ENCODE data around the gene RBP5. TPM values are rescaled to one million over a fixed set of nuclear protein-coding genes. Genes with fewer than 3 reads are reported as not detected.

RBP5 gene, protein sequence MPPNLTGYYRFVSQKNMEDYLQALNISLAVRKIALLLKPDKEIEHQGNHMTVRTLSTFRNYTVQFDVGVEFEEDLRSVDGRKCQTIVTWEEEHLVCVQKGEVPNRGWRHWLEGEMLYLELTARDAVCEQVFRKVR
- total RNA-seq = 1 to 10 TPM; 5.1 to 5.7 TPM
- long read RNA-seq, donor 1, partial matches to known transcripts = 0 of 1 reads
- long read RNA-seq, donor 1, other reads (novel, unspliced or antisense) = 1 of 1 reads
- long read RNA-seq, donor 2, partial matches to known transcripts = 0 of 2 reads
- long read RNA-seq, donor 2, other reads (novel, unspliced or antisense) = 1 of 2 reads

DNA sequence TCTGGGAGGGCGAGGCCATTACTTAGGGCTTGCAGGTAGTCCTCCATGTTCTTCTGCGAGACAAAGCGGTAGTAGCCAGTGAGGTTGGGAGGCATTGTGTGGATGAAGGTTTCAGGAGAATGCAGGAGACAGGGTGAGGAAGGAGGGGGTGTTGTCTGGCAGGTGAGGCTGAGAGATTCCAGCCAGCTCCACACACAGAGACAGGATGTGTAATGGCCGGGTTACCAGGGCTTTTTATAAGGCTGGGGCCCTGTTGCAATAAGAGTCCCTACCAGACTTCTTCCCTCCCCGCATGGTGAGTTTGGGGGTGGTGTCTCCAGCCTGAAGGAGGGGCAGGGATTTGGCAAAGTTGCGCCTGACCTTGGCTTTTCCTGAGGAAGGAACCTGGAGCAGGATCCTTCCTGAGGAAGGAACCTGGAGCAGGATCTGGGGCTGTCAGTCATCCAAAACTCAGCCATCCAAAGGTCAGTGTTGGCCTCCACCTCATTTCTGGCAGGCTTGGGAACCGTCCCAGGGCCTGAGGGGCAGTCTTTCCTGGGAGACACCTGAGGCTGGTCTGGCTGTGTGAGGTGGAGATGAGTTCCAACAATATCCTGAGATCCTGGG lies at the start of gene RBP5:
RBP5 (minus strand) TSS at position 209 of the 606 bp plus-strand sequence; CDS start at position 95, 114 bp downstream.
- intact Hi-C loops (cut with DNase I) = no loop called here
- no peak for DNase-seq (ENCODE audit: low spot score)

DNA sequence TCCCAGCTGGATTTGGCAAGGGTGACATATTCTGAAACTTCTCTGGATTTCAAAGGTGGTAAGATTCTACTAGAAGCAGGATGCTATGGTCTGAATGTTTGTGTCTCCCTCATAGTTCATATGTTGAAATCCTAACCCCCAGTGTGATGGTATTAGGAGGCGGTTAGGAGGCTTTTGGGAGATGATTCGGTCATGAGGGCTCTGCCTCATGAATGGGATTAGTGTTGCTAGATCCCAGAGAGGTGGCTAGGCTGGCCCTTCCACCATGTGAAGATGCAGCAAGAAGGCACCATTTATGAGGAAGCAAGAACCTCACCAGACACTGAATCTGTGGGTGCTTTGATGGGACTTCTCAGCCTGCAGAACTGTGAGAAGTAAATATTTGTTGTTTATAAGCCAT lies 49.8 kb upstream of the RBP5 start:
- intact Hi-C loops (cut with DNase I) = no loop called here

DNA sequence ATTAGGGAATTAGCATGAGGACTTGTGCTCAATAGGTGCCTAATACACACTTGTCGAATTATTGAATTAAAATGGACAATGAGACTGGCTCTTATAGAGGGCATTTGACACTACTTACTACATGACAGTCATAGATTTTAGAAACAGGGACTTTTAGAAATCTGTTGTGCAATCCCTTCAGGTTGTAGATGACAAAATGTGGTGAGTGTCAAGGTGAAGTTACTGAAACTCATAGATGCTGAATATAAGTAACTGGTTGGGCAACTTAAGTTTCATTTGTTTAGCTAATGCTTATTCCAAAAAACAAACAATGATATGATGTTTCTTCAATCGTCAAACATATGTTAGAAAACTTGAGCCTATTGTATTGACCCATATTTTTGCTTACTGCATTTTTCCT lies 47.9 kb upstream of the RBP5 start:
- no peak for DNase-seq (ENCODE audit: low spot score)
- intact Hi-C loops (cut with DNase I) = no loop called here

More for the DNA sequence above, 49.8 kb upstream of the RBP5 start:
- no peak for DNase-seq (ENCODE audit: low spot score)

DNA sequence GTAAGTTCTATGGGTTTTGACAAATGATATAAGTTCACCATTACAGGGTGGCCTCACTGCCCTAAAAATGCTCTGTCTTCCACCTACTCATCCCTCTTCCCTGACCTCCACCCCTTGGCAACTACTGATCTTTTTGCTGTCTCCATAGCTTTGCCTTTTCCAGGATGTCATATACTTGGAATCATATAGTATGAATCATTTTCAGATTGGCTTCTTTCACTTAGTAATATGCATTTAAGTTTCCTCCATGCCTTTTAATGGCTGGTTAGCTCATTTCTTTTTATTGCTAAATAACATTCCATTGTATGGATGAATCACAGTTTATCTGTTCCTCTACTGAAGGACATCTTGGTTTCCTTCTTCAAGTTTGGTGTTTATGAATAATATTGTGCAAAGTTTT lies 46.8 kb upstream of the RBP5 start:
- intact Hi-C loops (cut with DNase I) = no loop called here
- DNase-seq (ENCODE audit: low spot score) = no peak

DNA sequence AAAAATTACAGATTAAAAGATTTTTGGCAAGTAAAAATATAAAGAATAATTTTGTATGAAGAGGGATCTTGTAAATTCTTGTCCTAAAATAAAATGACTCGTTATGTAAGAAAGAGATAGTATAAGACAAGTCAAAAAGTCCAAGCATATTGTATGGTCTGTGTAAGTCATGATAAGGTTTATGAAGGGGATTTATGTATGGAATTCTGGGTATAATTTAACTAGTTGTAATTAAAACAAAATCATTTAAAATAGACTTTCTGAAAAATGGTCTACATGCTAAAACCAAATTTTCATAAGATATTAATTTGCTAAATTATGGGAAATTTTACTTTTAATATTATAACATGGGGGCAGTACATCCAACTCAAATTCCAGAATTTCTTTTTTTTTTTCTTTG lies 43.2 kb upstream of the RBP5 start:
- DNase-seq (ENCODE audit: low spot score) = no peak
- intact Hi-C loops (cut with DNase I) = no loop called here

DNA sequence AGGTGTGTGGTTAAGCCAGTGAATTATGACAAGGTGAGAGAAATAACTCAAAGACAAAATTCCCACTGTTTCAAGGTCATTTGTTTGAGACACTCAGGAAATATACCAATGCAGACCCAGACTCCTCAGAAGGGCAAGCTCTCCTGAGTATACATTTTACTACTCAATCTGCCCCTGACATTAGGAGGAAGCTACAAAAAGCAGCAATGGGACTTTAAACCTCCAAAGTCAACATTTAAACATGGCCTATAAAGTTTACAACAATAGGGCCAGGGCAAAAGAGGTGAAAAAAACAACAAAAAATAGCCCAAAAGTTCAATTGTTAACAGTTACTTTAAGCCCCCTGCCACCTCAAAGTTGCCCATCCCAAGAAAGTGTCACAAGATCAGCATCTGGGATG lies 41.3 kb upstream of the RBP5 start:
- intact Hi-C loops (cut with DNase I) = no loop called here
- no peak for DNase-seq (ENCODE audit: low spot score)

DNA sequence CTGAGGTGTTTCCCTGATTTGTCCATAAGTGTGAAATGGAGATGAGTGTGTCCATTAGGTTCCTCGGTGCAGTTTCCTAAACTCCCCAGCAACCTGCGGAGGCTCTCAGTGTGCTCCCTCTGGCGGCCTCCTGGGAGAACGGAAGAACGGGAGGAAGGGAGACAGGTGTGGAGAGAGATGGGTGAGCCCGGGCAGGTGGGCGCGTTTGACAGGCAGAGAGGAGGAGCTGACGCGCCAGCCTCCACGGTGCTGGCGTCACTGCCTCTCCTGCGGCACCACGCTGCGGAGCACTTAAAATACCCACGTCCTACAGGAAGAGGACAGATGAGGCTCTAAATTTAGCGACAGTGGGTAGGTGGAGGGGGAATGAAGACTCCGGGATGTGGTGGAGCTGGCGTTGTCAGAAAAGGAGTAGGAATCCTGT lies 34.0 kb upstream of the RBP5 start:
- DNase-seq (ENCODE audit: low spot score) = no peak
- intact Hi-C loops (cut with DNase I) = no loop called here

DNA sequence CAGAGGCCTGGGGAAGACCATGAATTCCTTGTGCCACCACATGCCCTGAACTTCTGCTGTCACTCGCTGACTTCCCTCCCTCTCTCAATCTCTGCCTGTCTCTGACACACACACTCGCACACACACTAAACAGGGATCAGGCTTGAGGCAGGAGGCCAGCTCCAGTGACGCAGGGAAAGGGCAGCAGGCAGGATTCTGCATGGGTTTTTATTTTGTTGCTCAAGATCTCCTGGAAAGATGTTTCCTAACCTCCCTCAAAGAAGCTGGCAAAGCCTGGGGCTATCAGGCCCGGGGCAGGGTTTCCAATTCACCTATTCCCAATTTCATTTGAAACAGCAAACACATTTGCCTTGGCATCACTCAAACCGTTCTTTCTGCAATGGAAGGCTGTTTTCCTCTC lies 33.1 kb upstream of the RBP5 start:
- intact Hi-C loops (cut with DNase I) = no loop called here

DNA sequence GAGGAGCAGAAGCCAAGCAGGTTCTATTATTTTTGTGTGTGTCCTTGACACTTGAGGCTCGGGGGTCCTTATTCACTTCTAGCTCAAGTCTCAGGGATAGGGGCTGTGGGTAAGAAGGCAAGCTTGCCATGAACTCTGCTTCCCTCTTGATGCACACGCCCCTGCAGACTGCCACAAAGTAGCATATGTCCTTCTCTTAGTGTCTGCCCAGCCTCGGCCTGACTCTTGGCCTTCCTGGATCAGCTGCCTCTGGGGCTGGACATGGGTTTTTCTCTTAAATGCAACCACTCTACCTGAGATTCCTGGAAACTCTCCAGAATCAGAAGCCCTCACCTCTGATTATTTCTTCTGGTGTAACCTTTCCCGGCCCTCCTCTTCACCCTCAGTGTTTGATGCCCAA lies 32.6 kb upstream of the RBP5 start:
- intact Hi-C loops (cut with DNase I) = no loop called here
- DNase-seq (ENCODE audit: low spot score) = no peak

More for the DNA sequence above, 33.1 kb upstream of the RBP5 start:
- no peak for DNase-seq (ENCODE audit: low spot score)

DNA sequence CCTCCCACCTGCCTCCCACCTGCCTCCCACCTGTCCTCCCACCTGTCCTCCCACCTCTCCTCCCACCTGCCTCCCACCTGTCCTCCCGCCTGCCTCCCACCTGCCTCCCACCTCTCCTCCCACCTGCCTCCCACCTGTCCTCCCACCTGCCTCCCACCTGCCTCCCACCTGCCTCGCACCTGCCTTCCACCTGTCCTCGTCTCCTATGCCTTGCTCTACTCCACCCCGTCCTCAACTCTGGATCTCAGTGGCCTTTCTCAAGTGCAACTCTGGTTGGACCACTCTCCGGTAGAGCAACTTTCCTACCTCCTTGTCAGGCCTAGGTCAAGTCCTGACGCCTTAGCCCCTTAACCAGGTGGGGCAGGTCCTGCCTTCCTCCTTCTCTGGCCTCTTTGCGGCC lies 31.5 kb upstream of the RBP5 start:
- no peak for DNase-seq (ENCODE audit: low spot score)
- intact Hi-C loops (cut with DNase I) = no loop called here

DNA sequence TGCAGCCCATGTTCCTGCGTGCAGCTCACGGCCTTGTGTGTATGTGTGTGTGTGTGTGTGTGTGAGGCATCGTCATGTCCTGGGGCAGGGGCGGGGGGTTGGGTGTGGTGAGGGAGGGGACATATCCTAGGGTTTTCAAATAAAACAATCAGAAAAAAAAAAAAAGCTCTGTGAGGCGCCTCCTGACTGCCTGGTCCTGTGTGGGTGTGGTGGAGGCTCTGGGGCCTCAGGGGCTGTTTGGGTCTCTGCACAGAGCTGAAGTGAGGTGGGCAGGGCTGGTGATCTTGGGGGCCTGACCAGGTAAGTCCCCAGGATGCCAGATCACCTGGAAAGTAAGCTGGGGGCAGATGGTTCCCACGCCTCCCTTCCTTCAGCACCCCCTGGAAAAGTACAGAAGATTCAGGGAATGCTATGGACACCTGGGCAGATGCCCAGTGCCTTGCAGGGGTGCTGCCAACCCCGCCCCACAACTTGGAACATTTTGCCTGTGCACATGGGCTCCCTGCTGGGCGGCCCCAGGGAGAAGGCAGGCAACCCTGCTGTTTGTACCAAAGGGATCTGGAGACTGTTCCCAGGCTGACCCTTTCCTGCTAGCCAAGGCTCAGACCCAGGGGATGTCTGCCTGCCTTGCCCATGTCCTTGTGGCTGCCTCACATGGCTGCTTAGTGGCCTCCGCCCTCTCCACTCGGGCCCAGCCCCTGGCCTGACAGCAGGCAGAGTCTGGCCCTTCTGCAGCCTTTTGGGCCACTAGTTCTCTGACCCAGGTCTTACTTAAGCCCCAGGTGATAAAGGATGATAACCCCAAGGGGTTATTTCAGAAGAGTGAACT lies 30.3 kb upstream of the RBP5 start:
- no peak for DNase-seq (ENCODE audit: low spot score)
- intact Hi-C loops (cut with DNase I) = no loop called here

DNA sequence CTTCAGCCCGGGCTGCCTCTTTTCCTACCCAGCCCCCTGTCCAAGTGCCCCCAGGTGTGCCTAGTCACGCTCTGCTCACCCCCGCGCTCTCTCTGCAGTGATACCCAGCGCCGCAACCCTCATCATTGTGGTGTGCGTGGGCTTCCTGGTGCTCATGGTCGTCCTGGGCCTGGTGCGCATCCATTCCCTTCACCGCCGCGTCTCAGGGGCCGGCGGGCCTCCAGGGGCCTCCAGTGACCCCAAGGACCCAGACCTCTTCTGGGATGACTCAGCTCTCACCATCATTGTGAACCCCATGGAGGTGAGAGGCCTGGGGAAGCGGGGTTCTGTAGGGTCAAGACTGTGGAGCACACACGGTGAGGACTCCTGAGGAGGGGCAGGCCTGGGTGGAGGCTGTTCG lies 28.7 kb upstream of the RBP5 start:
- no peak for DNase-seq (ENCODE audit: low spot score)
- intact Hi-C loops (cut with DNase I) = no loop called here

DNA sequence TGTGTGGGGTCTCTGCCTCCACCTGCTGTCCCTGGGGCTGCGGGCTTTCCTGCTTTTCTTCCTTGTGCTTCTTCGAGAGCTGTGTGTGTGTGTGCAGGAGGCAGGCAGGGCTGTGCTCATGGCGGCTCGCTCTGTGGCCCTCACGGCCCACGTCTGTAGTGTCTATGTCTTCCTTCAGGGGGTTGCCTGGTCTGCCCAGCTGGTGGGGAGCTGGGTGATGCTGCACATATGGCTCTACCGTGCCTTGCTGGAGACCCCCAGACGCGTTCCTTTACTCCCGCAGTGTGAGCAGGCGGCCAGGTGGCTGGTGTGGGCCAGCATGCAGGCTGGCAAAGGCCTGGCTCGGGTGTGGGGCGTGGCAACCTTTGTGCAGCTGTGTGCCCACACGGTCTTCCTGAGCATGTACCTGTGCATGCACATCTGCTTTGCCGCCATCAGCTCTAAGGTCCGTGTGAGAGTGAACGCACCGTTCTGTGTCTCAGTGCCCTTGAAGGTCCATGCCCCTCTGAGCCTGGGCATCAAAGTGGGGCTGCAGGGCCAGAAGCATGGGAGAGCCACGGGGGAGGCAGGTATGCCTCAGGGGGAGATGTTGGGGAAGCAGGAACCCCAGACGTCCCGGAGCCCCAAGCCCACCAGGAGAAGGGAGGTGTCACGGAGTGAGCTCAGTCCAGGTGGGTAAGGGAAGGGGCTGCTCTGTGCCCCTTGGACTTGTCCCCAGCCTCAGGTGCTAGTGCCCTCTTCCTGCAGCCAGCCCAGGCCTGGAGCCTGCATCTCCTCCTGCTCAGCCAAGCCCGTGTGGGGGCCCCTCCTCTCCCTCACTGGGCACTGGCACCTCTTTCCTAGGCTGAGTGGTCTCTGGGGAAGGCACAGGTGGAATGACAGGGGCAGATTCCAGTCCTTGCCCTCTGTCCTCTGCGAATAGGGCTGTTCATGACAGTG lies 27.8 kb upstream of the RBP5 start:
- no peak for DNase-seq (ENCODE audit: low spot score)
- intact Hi-C loops (cut with DNase I) = no loop called here

DNA sequence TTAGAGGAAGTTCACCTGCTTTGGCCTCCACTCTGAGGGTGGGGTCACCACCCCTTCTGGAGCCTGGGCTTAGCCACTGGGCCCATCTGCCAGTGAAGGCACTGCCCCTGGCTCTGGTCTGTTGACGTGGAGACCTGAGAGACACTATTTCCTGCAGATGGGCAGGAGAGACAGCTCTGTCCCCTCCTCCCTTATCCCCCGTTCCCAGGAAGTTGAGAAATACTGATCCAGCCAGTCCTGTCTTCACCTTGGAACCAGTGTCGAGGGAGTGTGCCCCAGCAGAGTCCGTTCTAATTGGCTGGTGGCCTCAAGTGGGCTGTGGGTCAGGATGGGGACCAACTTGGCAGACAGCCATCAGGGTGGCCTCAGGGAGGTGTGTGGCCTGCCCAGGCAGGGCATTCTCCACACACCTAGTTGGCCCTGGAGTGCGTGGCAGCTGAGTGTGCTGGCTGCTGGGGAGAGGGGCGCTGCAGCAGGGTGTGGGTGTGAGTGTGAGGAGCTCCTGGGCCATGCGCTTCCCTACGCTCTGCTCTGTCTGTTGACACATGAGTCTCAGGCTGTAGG lies 26.9 kb upstream of the RBP5 start:
- DNase-seq (ENCODE audit: low spot score) = no peak
- intact Hi-C loops (cut with DNase I) = no loop called here

DNA sequence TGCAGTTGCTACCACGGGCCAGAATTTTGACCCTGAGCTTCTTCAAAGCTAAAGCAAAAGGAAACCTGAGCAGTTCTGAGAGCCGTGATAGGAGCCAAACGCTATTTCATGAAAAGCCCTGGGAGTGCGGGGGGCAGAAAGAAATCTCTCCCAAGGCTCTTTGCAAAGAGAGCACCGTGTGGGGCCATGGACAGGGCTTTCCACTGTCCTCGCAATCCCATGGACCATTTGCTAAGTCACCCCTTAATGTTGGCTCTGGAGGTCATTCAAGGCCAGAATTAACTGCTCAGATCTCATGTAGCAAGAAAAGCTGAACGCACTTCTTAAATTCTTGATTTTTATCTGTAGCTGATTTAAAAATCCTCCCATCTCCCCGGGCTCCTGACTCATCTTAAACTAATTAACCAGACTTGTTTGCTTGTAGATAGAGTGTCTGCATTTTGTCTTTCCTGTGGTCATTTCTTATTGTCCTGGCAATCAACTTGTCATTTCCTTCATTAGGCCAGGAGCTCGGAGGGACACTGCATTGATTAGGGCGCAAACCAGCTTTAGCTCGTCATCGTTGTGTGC lies 26.3 kb upstream of the RBP5 start:
- DNase-seq (ENCODE audit: low spot score) = no peak
- intact Hi-C loops (cut with DNase I) = no loop called here

DNA sequence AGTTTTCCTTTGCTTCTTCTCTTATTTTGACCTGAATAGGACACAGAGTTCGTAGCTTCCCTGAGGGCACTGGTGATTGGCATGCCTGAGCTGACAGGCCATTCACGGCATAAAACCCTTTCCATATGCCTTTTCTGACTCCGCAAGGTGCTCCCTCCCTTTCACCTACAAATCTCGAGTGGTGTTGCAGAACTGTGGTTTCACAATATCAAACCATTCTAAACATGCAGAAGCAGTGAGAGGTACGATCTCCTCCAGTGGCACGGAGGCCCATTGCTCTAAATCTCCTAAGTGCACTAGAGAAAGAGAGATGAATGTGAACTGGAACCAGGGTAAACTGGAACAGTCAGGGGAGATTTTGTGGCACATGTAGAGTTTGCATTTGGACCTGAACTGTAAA lies 25.4 kb upstream of the RBP5 start:
- intact Hi-C loops (cut with DNase I) = no loop called here
- DNase-seq (ENCODE audit: low spot score) = peak; percentile 22

DNA sequence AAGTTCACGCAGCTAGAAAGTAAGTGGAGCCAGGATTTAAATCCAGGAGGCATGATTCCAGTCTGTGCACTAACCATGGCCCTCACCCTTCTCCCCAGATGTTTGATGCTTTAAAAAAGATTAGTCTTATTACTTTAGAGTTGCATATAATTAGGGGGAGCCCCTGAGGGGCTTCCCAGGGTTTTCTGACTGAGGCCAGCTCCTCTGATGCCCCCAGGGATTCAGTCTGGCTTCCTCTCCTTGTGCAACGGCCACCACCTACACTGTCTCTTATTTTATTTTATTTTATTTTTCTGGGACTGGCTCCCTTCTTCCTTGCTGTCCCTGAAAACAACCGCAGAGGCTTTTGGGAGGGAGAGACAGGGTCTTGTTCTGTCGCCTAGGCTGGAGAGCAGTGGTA lies 24.1 kb upstream of the RBP5 start:
- DNase-seq (ENCODE audit: low spot score) = peak; percentile 10
- intact Hi-C loops (cut with DNase I) = no loop called here

DNA sequence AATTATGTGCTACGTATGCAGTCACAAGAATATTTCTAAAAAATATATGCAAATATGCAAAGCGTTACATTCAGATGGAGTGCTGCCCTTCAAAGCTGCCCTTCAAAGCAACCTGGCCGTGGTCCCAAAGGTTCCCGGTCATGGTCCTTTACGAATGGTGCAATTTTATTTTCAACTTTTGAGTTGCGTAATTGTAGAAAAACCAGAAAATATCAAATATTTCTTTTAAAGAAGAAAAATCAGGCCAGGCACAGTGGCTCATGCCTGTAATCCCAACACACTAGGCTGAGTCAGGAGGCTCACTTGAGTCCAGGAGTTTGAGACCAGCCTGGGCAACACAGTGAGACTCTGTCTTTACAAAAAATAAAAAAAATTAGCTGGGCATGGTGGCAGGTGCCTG lies 22.8 kb upstream of the RBP5 start:
- no peak for DNase-seq (ENCODE audit: low spot score)
- intact Hi-C loops (cut with DNase I) = no loop called here

DNA sequence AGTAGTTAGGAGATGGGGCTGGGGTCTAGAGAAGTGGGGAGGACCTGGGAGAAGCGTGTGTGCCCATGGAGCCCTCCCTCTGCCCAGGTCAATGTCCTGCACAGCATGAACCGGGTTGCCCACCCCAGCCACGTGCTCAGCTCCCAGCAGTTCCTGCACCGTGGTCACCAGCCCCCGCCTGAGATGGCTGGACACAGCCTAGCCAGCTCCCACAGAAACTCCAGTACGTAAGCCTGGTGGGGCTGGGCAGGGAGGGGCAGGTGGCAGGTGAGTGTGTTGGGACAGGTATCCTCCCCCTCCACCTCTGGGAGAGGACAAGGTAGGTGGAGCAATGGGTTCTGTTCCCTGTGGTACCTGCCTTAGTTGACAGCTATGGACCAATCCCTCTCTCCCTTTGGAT lies 22.2 kb upstream of the RBP5 start:
- peak; percentile 66 for DNase-seq (ENCODE audit: low spot score)
- intact Hi-C loops (cut with DNase I) = no loop called here
